Midbrain (tissue), 1 donor: ENCODE data around the gene SPACA9.

ENCODE experiments used
- DNase-seq: peaks from one replicate; lab custom pipeline; 2025; lab: John Stamatoyannopoulos, UW

SPACA9 gene

DNA sequence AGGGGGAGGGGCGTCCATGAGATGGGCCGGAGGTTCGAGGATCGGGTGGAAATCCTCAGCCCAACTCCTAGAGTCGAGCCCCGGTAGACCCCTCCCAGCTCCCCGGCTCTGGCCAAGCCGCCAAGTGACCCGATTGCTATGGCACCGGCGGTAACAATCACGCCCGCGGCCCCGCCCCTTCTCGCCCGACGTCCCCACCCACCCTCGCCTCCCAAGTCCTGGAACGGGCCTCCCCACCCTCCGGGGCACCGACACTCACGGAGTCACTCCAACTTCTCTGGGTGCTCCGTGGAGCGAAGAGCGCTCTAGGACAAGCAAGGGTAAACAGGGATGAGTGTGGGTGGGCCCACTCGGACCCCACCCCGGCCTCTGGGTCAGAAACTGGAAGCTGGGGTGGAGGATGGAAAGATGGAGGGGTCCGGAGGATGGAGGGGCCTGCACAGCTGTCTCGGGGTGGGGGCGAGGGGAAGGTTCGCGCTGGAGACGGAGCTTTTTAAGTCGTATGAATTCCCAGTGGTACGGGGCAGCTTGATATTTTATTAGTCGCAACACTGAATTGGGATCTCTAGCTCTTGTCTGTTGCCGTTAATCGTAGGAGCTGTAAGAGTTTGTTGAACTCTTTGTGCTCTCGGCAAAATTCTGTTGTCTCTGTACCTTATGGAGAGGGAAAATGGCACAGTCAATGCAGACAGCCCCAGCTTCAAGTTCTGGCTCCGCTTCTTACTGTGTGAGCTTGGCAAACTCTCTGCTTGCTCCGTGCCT lies at the start of gene SPACA9:
Gene SPACA9 (plus strand): TSS at position 204 of the 762 bp plus-strand sequence. CDS start 5,050 bp downstream, outside the sequence.
- DNase-seq: no peak

DNA sequence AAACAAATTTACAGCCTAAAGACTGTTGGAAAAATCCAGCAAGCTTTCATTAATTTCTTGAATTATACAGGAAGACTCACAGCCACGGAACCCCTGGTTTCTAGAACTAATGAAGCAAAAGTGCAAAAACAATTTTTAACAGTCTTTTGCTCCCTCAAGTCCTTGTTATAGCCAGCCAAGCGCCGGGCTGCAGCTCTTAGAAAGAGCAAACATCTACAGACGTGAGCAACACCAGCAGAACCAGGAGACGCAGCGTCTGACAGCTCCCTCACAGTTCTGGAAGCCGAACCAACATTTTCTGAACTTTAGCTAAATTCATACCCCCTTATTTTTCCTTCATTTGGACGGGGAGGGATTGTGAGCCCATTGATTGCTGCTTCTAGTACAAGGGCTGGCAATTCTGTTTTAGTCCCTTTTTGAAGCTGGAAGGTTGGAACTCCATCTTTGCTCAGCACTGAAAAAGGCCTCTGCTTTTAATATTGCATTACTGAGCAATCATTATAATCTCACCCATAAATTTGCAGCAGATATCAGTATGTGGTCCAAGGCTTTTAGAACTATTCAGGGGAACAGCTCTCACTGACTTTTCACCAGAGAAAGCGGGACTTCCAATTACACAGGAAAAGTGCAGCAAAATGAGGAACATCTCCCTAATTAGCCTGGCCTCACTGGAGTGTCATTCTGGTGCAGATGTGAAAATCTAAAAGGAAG lies 46.4 kb upstream of the SPACA9 start:
- no peak for DNase-seq

DNA sequence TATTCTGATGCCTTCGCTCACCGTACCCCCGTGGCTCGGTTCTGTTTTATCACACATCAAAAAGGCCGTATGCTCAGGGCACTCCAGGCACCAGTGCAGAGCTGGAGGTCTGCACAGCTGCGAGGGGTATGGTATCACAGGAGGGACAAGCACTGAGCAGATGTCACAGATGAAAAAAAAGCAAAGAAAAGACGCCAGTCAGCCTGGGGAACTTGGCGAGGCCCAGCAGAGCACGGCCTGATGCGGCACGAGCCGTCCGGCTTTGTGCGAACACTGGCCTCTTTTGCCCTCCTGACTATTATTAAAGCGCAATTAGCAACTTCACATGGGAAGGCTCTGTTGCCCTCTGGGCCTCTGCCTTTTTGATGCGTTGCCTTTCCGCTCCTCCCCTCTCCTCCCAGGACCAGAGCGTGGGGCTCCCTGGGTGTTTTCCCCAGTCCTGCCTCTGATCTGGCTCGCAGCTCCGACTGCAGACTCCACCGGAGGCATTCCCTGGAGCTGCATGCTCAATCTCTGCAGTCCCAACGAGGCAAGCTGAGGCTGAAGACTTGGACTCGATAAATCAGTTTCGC lies 45.1 kb upstream of the SPACA9 start:
- no peak for DNase-seq

DNA sequence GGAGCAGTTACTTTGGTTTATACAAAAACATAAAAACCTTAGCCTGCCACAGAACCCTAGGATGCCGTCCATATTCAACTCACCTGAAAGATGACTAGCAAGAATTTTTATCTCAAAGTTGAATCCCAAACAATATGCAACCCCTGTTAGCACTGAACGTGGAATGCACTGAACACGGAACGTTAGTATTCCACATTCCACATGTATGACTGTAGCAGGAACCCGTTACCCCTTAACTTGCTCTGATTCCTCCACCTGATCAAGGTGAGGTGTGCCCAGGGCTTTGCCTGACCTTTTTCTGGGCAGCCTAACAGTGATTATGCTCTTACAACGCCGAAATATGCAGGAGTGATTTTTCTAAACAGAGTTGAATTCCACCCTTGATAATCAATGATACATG lies 44.4 kb upstream of the SPACA9 start:
- DNase-seq: no peak

DNA sequence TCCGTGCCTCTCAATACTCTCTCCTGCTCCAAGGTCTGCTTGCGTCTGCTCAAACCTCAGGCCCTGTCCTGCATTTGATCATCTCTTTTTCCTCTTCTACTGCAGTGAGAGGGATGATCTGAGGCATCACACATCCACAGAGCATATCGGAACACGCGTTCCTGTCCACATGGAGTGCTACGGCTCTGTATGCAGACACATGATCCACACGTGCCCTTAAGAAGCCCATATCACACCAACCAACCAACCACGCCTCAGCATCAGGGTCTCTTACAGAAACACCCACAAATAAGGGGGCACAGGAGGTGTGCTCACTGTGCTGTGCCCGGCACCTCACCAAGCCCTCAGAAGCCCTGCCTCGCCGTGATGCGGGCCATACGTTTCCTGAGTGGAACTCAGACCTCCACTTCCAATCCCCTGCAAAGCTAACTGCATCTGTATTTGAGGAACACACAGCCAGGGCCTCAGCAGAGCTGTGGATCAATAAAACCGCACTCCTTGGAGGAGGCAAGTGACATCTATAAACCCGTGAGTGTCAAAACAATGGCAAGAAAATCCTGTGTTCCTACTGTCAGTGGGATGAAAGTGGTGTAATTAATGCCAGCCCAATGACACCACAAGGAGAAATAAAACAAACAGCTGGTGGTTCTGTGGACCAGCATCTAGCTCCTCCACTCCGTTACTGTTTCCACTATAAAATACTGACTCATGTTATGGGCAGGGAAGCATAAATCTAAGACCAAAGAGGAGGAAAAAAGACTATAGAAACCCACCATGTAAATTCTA lies 41.0 kb upstream of the SPACA9 start:
- DNase-seq: no peak

DNA sequence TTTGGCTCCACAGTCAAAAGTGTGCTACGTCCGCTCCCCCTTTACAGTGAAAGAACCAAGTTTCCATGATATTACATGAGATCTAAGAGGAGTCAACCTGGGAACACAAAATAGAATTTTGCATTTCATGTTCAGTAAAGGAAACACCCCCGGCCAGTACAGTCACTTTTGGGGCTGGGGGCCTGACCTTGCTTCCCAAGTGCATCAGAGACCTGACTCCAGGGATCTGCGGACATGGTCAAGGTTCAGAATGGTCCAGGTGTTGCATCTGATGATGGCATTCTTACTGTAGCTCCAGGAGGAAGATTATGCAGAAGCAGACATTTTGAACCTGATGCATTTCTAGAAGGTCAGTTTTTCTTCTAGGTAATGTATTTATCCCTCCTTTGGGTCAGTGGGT lies 40.4 kb upstream of the SPACA9 start:
- no peak for DNase-seq

DNA sequence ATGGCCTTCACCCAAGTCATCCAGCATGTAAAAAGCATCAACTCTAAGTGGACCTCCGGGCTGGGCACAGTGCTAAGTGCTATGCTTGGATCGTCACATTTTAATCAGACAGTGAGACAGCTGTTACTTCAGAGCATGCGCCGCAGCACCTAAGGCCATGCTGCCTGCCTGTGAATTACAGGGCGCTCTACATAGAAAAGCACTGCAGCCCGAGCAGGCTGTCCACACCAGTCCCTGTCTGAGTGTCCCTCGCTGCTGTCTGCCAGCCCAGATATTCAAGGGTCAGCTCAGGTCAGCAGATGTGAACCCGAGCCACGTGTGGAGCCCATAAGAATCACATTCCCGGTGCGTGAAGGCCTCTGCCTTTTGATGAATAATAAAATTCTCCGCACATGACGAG lies 37.7 kb upstream of the SPACA9 start:
- DNase-seq: no peak

DNA sequence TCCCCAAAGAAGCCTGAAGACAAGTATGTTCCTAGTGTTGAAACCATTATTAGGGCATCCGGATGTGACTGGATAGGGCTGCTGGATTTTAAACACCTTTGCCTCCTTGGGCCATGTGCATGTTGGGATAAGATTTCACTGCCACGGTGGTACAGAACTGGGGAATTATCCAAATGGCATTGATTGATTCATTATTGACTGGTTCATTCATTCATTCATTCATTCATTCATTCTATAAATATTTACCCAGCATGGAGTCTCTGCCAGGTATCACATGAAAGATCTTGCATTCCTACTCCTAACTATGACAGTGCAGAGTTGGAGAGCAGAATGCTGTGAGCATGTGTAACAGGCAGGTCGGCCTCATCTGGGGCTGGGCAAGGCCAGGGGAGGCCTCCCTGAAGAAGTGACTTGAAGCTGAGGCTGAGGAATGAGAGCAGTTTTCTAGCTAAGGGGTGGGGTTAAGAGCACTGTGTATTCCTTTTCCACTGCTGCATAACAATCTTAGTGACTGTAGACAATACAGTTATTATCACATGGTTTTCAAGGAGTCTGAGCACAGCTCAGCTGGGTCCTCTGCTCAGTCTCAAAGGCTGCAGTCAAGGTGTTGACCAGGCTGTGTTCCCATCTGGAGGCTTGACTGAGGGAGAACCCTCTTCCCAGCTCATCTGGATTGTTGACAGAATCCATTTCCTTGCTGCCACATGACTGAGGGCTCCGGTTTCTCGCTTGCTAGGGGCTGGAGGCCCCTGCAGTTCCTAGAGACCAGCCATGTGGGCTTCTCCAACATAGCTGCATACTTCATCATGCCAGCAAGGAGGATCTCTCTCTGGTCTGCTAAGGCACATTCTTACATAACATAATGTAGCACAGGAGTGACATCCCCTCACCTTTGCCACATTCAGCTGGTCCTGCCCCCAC lies 36.3 kb upstream of the SPACA9 start:
- no peak for DNase-seq

DNA sequence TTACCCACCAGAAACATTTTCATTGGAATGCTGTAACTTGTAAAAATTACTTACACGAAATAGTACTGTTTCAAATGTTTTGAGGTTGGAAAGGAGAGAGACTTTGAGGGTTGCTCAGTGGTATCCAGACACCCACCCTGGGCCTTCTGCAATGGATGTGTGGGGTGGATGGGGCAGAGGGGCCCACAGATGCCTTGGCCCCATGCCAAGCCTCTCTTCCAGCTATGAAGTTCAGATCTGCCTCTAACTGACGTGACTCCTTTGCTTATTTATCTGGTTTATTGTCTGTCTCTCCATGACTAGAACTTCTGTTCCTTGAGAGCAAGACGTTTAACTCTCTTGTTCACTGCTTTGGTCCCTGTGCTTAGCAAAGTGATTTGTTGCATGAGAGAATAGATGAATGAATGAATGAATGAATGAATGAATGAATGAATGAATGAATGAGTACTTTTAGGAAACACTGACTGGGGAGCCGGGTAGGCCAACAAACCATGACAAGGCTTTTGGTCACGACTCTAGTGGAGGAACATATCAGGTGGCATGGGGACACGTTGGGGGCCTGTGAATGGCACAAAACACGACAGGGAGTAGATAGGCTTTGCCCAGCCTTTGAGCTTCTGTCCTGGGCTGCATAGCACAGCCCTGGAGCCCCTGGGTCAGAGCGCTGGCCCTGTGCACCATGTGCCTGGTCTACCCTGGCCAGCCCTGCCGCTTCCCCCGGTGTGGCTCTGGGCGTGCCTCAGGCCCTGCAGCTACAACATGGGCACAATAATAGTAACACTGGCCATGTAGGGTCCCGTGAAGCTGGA lies 32.4 kb upstream of the SPACA9 start:
- DNase-seq: no peak

DNA sequence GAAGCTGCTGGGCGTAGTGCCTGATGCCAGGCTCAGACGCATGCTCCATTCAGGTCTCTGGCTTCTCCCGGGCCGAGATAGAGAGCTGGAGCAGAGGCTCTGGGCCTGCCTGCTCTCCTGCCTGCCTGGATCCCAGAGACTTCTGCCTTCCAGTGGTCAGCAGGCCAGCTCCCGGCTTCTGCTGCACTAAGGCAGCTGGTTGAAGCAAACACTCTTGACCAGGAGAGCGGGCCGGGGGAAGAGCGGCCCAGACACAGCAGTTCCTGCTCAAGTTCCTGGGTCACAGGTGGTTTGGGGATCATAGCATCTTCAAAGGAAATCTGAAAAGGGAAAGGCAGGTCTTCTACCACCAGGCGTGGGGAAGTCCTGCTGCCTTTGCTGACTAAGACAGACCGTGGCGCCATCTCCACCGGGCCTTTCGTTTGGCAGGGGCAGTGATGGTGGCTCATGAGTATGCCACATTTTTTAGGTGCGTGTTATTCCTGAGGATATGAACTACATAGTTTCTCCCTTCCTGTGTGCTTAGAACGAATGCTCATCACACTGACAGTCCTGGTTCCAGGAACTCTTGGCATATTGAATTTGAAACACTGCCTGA lies 31.7 kb upstream of the SPACA9 start:
- no peak for DNase-seq

DNA sequence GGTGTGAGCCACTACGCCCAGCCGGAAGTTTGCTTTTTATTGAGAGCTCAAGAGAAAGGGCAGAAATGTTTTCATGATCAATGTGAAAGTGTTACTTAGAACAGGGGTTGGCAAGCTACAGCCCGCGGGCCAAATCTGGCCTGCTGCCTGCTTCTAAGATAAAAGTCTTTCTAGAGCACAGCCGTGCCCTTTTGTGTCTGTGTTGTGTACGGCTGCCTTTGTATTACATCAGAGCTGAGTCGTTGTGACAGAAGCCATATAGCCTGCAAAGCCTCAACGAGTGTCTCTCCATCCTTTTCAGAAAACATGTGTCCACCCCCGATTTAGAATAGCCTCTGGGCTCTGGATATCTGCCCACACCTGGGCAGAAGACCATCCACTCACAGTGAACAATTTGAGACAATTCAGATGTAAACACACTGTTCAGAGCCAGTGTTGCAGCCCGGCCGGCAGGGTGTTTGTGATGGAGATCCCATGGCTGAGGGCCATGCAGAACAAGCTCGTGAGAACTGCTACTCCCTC lies 29.5 kb upstream of the SPACA9 start:
- peak; percentile 11 for DNase-seq

DNA sequence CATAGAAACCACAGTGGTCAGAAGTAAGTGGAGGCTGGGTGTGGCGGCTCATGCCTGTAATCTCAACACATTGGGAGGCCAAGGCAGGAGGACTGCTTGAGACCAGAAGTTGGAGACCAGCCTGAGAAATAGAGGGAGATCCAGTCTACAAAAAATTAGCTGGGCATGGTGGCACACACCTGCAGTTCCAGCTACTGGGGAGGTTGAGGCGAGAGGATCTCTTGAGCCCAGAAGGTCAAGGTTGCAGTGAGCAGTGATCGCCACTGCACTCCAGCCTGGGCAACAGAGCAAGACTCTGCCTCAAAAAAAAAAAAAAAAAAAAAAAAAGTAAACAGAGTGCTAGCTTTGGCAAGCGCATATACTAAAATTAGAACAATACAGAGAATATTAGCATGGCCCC lies 25.2 kb upstream of the SPACA9 start:
- DNase-seq: no peak

DNA sequence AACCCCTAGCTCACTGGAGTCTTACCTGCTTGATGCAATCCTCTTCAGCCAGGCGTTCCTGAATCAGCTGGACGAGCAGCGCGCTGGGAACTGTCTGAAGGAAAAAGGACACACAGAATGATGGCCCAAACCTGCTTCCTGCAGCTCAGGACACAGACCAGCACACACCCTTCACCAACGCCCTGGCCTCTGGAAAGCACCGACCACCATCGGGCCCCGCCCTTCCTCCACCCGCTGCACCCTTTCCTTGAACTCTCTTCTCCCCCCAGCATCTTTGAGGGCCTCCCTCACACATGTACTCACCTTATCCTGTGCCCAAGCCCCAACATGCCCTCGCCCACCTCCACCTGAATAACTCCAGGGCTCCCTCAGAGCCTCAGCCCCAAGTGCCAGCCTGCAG lies 23.9 kb upstream of the SPACA9 start:
- no peak for DNase-seq

DNA sequence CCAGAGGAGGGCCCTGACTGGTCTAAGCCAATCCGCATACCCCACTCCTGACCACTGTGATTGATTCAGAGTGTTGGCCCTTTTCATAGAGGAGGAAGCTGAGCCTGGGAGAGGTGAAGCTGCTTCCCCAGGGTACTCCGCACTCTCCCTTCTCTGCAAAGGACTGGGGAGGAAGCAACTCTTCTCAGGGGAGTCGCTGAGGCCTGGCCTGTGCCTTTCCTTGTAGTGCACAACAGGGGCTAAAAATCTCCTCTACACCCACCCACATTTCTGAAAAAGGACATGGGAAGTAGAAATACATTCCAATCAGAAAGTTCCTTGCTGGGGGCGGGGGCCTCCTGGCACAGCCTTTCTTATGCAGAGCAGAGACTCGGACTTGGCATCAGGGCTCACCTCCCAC lies 22.8 kb upstream of the SPACA9 start:
- DNase-seq: no peak

DNA sequence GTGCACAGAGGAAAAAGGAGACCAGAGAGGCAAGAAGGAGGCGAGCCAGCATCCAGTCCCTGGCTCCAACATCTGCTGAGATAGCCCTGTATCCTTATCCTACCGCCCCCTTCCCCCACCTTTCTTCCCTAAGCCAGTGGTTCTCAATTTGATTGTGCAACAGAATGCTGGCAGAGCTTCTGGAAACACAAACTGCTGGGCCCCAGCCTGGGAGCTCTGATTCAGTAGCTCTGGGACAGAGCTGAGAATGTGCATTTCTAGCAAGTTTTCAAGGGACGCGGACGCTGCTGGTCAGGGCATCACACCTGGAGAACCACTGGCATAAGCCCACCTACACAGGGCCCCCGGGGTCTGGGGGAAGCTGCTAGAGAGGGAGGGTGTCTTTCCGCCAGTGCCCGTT lies 21.7 kb upstream of the SPACA9 start:
- peak; percentile 33 for DNase-seq

DNA sequence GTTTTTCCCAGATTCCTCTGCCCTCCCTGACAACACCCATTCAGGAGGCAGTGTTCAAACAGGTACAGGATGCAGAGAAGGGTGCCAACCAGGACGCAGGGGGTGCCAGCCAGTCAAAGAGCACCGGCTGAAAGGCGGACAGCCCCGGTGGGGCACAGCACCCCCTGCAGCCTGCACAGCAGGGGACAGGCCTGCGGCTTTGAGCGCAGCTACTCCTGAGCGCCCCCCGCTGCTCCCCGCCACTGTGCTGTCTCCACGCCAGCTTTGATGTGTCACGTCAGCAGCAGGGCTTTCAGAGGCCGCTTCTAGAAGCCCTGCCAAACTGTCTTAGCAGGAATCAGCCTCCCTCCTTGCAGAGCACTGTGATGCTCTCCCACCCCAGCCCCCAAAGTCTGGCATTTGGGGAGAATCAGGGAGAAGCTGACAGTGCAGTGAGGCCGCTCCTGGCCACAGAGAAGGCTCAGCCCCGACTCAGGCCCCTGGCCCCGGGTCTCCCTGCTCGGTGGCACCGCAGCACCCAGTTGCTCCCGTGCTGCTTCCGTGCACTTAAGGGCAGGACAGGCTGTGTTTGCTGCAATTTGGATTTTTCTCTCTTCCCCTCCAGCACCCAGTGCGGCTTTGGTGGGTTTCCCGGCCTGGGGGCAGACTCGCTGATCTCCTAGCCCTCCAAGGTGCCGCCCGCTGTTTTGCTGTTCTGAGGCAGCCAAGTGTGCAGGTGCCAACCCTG lies 20.9 kb upstream of the SPACA9 start:
- no peak for DNase-seq

DNA sequence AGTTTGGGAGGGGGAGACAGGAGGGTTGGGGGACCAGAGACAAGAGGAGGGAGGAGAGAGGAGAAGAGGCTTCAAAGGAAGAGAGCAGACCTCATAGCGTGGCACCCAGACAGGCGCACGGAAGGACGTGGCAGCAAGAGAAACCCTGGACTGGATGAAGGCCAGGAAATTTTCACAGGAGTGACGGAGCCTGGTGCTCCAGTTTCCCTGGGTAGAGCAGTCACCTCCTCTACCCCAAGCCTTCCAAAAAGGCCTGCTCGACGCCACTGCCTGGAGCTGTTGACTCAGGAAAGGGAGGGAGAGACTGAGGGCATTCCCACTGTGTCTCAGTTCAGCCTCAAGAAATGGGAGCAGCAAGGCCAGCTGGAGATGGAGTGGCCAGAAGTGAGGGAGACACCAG lies 19.9 kb upstream of the SPACA9 start:
- no peak for DNase-seq

DNA sequence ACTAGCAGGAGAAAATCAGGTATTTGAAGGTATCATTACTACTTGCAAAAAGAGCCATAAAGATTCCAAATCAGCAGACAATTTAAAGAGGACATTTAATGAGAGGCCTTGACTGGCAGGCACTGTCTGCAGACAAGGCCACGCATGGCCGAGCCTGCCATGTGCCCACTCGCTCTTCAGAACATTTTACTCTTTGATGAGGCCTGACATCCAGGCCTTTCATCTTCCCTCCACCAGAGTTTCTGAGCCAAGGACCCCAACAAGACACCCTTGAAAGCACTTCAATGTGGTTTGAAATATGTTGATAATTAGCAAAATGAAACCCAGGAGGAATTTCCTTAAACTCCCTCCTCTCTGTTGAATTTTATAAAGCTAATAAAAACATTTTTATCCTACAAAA lies 17.0 kb upstream of the SPACA9 start:
- no peak for DNase-seq

DNA sequence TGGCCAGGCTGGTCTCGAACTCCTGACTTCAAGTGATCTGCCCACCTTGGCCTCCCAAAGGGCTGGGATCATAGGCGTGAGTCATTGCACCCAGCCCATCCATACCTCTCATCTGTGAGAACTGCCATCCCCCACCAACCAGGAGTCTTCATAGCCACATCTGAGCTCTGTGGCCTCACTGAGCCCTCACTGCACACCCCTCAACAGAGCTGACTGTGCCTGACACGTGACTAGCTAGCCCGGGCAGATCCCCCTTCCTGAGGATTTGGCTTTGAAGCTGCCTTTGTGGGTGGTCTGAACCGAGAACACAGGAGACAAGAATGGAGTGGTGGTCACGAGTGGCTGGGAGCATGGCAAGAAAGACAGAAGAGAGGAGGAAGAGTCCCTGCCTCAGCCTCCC lies 16.2 kb upstream of the SPACA9 start:
- DNase-seq: no peak
